T-cell (primary cell): ENCODE measurements around the gene MPPED1. TPM values are rescaled to one million over a fixed set of nuclear protein-coding genes. Genes with fewer than 3 reads are reported as not detected.

Source experiments
- ATAC-seq, 4 experiments: fragments of 200-7000 bp in 3 of 4; fragments of 150-1000 bp in 1 of 4; cut with Tn5 transposase; replicated peaks in 1 of 4; 1 replicate in 3 of 4; 2 replicates in 1 of 4; pipeline ENCODE4 v1.10.0; 2021; ENCODE audit warnings: moderate library complexity in 3 of 4, mild to moderate bottlenecking in 2 of 4, moderate number of reproducible peaks in 1 of 4
- CTCF ChIA-PET, 2 donors: fragments of 300-600 bp; sonication (Branson Sonifier 250); formaldehyde crosslinking; loops; one replicate each; lab custom pipeline; 2022; ENCODE audit warnings: antibody characterized with exemption in 2 of 2; lab: Charles Lee
- POLR2A ChIA-PET, 2 donors: fragments of 300-600 bp; sonication (Branson Sonifier 250); formaldehyde crosslinking; loops; one replicate each; lab custom pipeline; 2022; ENCODE audit warnings: antibody characterized with exemption in 2 of 2; lab: Charles Lee
- DNase-seq, 35 experiments: peaks; one replicate each; pipeline versions ENCODE4 v3.0.0 to v3.0.0-alpha.2; 2013 to 2023
- H3K27ac ChIP-seq: one replicate; pipeline ENCODE4 v1.5.1; 2013; ENCODE audit warnings: low read length
- H3K27me3 ChIP-seq, 2 experiments: replicated peaks in 1 of 2; 1 replicate in 1 of 2; 2 replicates in 1 of 2; pipeline versions ENCODE4 v1.6.1 to v1.7.0; 2013; ENCODE audit warnings: low read length in 1 of 2, mixed read lengths in 1 of 2; ENCODE audit not compliant: control insufficient read depth in 2 of 2, insufficient read depth in 2 of 2; ENCODE audit errors: extremely low read depth in 1 of 2
- H3K36me3 ChIP-seq, 2 donors: 1 replicate in 1 of 2; 2 replicates in 1 of 2; pipeline versions ENCODE4 v1.6.1 to v1.7.0; 2013; ENCODE audit warnings: low read length in 1 of 2; ENCODE audit not compliant: control insufficient read depth in 2 of 2, insufficient read depth in 1 of 2; ENCODE audit errors: extremely low read depth in 1 of 2
- H3K4me1 ChIP-seq, 2 experiments: 1 replicate in 1 of 2; 2 replicates in 1 of 2; pipeline versions ENCODE4 v1.6.1 to v1.7.0; 2013; ENCODE audit warnings: low read length in 2 of 2, mixed read lengths in 1 of 2; ENCODE audit not compliant: insufficient read depth in 2 of 2, control insufficient read depth in 1 of 2; ENCODE audit errors: extremely low read depth in 1 of 2
- H3K4me3 ChIP-seq, 2 donors: 1 replicate in 1 of 2; 2 replicates in 1 of 2; pipeline versions ENCODE4 v1.5.1 to v1.7.0; 2013; ENCODE audit warnings: mild to moderate bottlenecking in 2 of 2, low read length in 1 of 2, moderate library complexity in 1 of 2; ENCODE audit not compliant: control insufficient read depth in 1 of 2; ENCODE audit errors: extremely low read depth in 1 of 2
- H3K9me3 ChIP-seq: 2 replicates; pipeline ENCODE4 v1.7.0; 2013
- H3K27ac Mint-ChIP-seq, 2 donors: one replicate each; pipeline ENCODE4 v1.8.0; 2020 to 2021; ENCODE audit warnings: mild to moderate bottlenecking in 2 of 2, mixed read lengths in 2 of 2
- H3K27me3 Mint-ChIP-seq, 2 donors: one replicate each; pipeline ENCODE4 v1.8.0; 2021 to 2022; ENCODE audit warnings: mixed read lengths in 2 of 2
- H3K36me3 Mint-ChIP-seq: one replicate; pipeline ENCODE4 v1.8.0; 2021; ENCODE audit warnings: mixed read lengths
- H3K4me1 Mint-ChIP-seq, 3 donors: one replicate each; pipeline ENCODE4 v1.8.0; 2020 to 2022; ENCODE audit warnings: mixed read lengths in 3 of 3, mild to moderate bottlenecking in 1 of 3
- H3K4me3 Mint-ChIP-seq, 3 donors: one replicate each; pipeline ENCODE4 v1.8.0; 2020 to 2022; ENCODE audit warnings: mild to moderate bottlenecking in 3 of 3, mixed read lengths in 3 of 3, moderate library complexity in 3 of 3
- H3K9me3 Mint-ChIP-seq, 3 donors: one replicate each; pipeline ENCODE4 v1.8.0; 2020 to 2022; ENCODE audit warnings: mixed read lengths in 3 of 3
- WGBS: methylation state at CpG from one replicate; pipeline ENCODE4 v1.1.5; 2013; ENCODE audit warnings: missing lambda C conversion rate; ENCODE audit not compliant: insufficient coverage; 5-methylcytosine and 5-hydroxymethylcytosine counted together
- total RNA-seq, 35 experiments: library from RNA in 6 of 35; stranded (reverse) in 6 of 35; fragments of 120-200 nt in 1 of 35; gene quantifications; one replicate each; pipeline versions ENCODE4 v1.2.1 to v1.2.4 and lab custom pipeline; 2013 to 2026

Gene MPPED1
- total RNA-seq, 5 donors from 2014 or later (not counting 1 experiment from before 2014, with no cell fraction given), result not detected

GRCh38 chr22:43487311-43488030 lies 75.7 kb downstream of the MPPED1 start:
- ChIA-PET POLR2A (no interaction called here), CTCF (no interaction called here)
- peaks cover 6 to 9% of the 10 kb centered on the region in 2 donors for H3K27me3 Mint-ChIP-seq
- 77% methylated on average over 18 of the region's 19 CpGs for WGBS
- H3K4me3 ChIP-seq, result no peak overlapping the region
- H3K36me3 Mint-ChIP-seq, result no peaks in the 10 kb centered on the region
- no peak overlapping the region for H3K27ac Mint-ChIP-seq
- no peak overlapping the region for H3K4me3 Mint-ChIP-seq
- H3K27ac ChIP-seq, result no peak overlapping the region
- H3K27me3 ChIP-seq, result peaks cover 0 to 30% of the 10 kb centered on the region in 2 experiments
- no peaks in the 10 kb centered on the region for H3K36me3 ChIP-seq
- no peak for DNase-seq
- H3K4me1 ChIP-seq, result no peaks in the 10 kb centered on the region
- no peak for ATAC-seq
- no peaks in the 10 kb centered on the region for H3K9me3 ChIP-seq
- H3K9me3 Mint-ChIP-seq, result peaks cover 0 to 10% (median 2%) of the 10 kb centered on the region in 3 donors
- no peaks in the 10 kb centered on the region for H3K4me1 Mint-ChIP-seq

GRCh38 chr22:43488031-43488866 lies 76.4 kb downstream of the MPPED1 start:
- Histone ChIP-seq H3K4me1 (no peaks in the 10 kb centered on the region), H3K27ac (no peak overlapping the region), H3K4me3 (no peak overlapping the region), H3K9me3 (no peaks in the 10 kb centered on the region), H3K27me3 (peaks cover 0 to 36% of the 10 kb centered on the region in 2 experiments), H3K36me3 (no peaks in the 10 kb centered on the region)
- Mint-ChIP-seq H3K27me3 (peaks cover 6 to 12% of the 10 kb centered on the region in 2 donors), H3K36me3 (no peaks in the 10 kb centered on the region), H3K4me3 (no peak overlapping the region), H3K9me3 (peaks cover 0 to 10% (median 2%) of the 10 kb centered on the region in 3 donors), H3K4me1 (no peaks in the 10 kb centered on the region), H3K27ac (no peak overlapping the region)
- no peak for DNase-seq
- 79% methylated on average over 22 of the region's 26 CpGs for WGBS
- POLR2A ChIA-PET, result no interaction called here
- CTCF ChIA-PET, result no interaction called here
- ATAC-seq, result no peak

- Histone ChIP-seq H3K27me3 (peaks cover 0 to 37% of the 10 kb centered on the region in 2 experiments), H3K4me1 (no peaks in the 10 kb centered on the region), H3K27ac (no peak overlapping the region), H3K36me3 (no peaks in the 10 kb centered on the region), H3K4me3 (no peak overlapping the region), H3K9me3 (no peaks in the 10 kb centered on the region)
- CTCF ChIA-PET, result no interaction called here
- no CpG with 5 or more reads among the region's 10 CpGs for WGBS
- Mint-ChIP-seq H3K4me1 (no peaks in the 10 kb centered on the region), H3K9me3 (peaks cover 0 to 10% (median 2%) of the 10 kb centered on the region in 3 donors), H3K27ac (no peak overlapping the region), H3K4me3 (no peak overlapping the region), H3K36me3 (no peaks in the 10 kb centered on the region), H3K27me3 (peaks cover 6 to 13% of the 10 kb centered on the region in 2 donors)
- POLR2A ChIA-PET, result no interaction called here
- ATAC-seq, result no peak
- DNase-seq, result no peak
These were observed 77.1 kb downstream of the MPPED1 start for GRCh38 chr22:43488937-43489336.

- ATAC-seq (no peak), DNase-seq (no peak)
- H3K9me3 Mint-ChIP-seq, result peaks cover 0 to 10% (median 2%) of the 10 kb centered on the region in 3 donors
- POLR2A ChIA-PET, result no interaction called here
- no peaks in the 10 kb centered on the region for H3K4me1 Mint-ChIP-seq
- CTCF ChIA-PET, result no interaction called here
- H3K36me3 ChIP-seq, result no peaks in the 10 kb centered on the region
- H3K9me3 ChIP-seq, result no peaks in the 10 kb centered on the region
- no peak overlapping the region for H3K4me3 ChIP-seq
- WGBS, result 70% methylated on average over 3 of the region's 7 CpGs
- no peaks in the 10 kb centered on the region for H3K4me1 ChIP-seq
- no peak overlapping the region for H3K27ac Mint-ChIP-seq
- no peak overlapping the region for H3K27ac ChIP-seq
- H3K27me3 Mint-ChIP-seq, result peaks cover 6 to 13% of the 10 kb centered on the region in 2 donors
- peaks cover 0 to 31% of the 10 kb centered on the region in 2 experiments for H3K27me3 ChIP-seq
- no peaks in the 10 kb centered on the region for H3K36me3 Mint-ChIP-seq
- no peak overlapping the region for H3K4me3 Mint-ChIP-seq
These were observed 78.5 kb downstream of the MPPED1 start for GRCh38 chr22:43490311-43490710.

DNA sequence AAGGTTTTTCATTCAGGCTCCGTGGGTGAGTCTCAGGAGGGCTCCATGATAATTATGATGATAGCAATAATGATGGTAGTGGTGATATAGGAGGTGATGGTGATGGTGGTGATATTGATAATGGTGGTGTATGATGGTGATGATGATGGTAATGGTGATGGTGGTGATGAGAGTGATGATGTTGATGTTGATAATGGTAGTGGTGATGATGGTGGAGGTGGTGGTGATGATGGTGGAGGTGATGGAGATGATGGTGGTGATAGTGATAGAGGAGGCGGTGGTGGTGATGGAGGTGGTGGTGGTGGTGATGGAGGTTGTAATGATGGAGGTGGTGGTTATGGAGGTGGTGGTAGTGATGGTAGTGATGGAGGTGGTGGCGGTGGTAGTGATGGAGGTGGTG lies 79.4 kb downstream of the MPPED1 start:
- H3K4me1 ChIP-seq, result no peaks in the 10 kb centered on the region
- H3K36me3 ChIP-seq, result no peaks in the 10 kb centered on the region
- ChIA-PET POLR2A (no interaction called here), CTCF (no interaction called here)
- Mint-ChIP-seq H3K4me1 (no peaks in the 10 kb centered on the region), H3K27ac (no peak overlapping the region), H3K27me3 (peaks cover 6 to 13% of the 10 kb centered on the region in 2 donors), H3K36me3 (no peaks in the 10 kb centered on the region), H3K4me3 (no peak overlapping the region), H3K9me3 (peaks cover 0 to 10% (median 2%) of the 10 kb centered on the region in 3 donors)
- no peak for ATAC-seq
- H3K27me3 ChIP-seq, result peaks cover 0 to 31% of the 10 kb centered on the region in 2 experiments
- H3K4me3 ChIP-seq, result no peak overlapping the region
- H3K27ac ChIP-seq, result no peak overlapping the region
- no peak for DNase-seq
- H3K9me3 ChIP-seq, result no peaks in the 10 kb centered on the region
- 60% methylated on average over 3 of the region's 3 CpGs for WGBS

DNA sequence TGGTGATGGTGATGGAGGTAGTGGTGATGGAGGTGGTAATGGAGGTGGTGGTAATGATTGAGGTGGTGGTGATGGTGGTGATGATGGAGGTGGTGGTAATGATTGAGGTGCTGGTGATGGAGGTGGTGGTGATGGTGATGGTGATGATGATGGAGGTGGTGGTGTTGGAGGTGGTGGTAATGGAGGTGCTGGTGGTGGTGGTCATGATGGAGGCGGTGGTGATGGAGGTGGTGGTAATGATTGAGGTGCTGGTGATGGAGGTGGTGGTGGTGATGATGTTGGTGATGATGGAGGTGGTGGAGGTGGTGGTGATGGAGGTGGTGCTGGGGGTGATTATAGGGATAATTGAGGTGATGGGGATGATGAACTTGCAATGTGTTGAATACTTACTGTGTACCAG lies 79.9 kb downstream of the MPPED1 start:
- ATAC-seq (no peak), DNase-seq (no peak)
- Histone ChIP-seq H3K4me3 (no peak overlapping the region), H3K27me3 (peaks cover 0 to 31% of the 10 kb centered on the region in 2 experiments), H3K4me1 (no peaks in the 10 kb centered on the region), H3K27ac (no peak overlapping the region), H3K9me3 (no peaks in the 10 kb centered on the region), H3K36me3 (no peaks in the 10 kb centered on the region)
- no peak overlapping the region for H3K27ac Mint-ChIP-seq
- WGBS, result 100% methylated on average over 1 of the region's 1 CpG
- H3K9me3 Mint-ChIP-seq, result peaks cover 0 to 10% (median 2%) of the 10 kb centered on the region in 3 donors
- H3K4me1 Mint-ChIP-seq, result no peaks in the 10 kb centered on the region
- ChIA-PET CTCF (no interaction called here), POLR2A (no interaction called here)
- H3K4me3 Mint-ChIP-seq, result no peak overlapping the region
- peaks cover 6 to 13% of the 10 kb centered on the region in 2 donors for H3K27me3 Mint-ChIP-seq
- no peaks in the 10 kb centered on the region for H3K36me3 Mint-ChIP-seq
